Measurements from ENCODE around the gene MRGPRD. TPM values are rescaled to one million over a fixed set of nuclear protein-coding genes. Genes with fewer than 3 reads are reported as not detected.

Gene MRGPRD, protein sequence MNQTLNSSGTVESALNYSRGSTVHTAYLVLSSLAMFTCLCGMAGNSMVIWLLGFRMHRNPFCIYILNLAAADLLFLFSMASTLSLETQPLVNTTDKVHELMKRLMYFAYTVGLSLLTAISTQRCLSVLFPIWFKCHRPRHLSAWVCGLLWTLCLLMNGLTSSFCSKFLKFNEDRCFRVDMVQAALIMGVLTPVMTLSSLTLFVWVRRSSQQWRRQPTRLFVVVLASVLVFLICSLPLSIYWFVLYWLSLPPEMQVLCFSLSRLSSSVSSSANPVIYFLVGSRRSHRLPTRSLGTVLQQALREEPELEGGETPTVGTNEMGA
- total RNA-seq (2014; rRNA removed; shearing (Covaris generic)), result not detected in 2 replicates
- not detected in 2 replicates for polyA plus RNA-seq (2015; cell fraction: cytosol; rRNA removed)
- polyA plus RNA-seq (2015; cell fraction: nucleus; rRNA removed), result not detected in 2 replicates

DNA sequence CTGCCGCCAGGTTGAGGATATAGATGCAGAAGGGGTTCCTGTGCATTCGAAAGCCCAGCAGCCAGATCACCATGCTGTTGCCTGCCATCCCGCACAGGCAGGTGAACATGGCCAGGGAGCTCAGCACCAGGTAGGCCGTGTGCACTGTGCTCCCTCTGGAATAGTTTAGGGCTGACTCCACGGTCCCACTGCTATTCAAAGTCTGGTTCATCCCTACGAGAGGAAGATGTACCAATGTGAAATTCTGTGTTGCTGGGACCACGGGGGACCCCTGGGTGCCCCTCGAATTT, at the start of gene MRGPRD:
MRGPRD (minus strand) TSS at position 211 of the 290 bp plus-strand sequence; CDS start at position 211, 0 bp downstream.
- in situ Hi-C loops (cut with HindIII; ENCODE audit: low pct_unique_long_range_greater_than_20kb, low sequenced_read_pairs), result no loop called here
- DNase-seq (ENCODE audit: low read depth, low spot score), result no peak

DNA sequence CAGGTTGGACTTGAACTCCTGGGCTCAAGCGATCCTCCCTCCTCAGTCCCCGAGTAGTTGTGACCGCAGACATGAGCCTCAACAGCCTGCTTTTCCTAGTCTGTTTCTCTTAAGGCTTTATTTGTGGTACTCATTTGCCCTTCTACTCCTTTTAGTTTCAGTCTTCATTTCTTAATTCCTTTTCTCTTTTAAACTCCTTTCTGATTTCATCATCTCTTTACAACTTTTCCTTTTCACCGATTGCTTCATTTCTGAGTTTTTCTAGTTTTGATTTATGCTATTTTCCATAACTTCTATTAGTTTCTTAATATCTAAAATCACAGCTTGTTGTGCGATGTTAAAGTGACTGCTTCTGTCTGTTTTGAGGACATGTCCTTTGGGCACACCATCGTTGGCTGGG, 49.5 kb upstream of the MRGPRD start:
- DNase-seq (ENCODE audit: low read depth, low spot score), result no peak
- in situ Hi-C loops (cut with HindIII; ENCODE audit: low pct_unique_long_range_greater_than_20kb, low sequenced_read_pairs), result no loop called here

DNA sequence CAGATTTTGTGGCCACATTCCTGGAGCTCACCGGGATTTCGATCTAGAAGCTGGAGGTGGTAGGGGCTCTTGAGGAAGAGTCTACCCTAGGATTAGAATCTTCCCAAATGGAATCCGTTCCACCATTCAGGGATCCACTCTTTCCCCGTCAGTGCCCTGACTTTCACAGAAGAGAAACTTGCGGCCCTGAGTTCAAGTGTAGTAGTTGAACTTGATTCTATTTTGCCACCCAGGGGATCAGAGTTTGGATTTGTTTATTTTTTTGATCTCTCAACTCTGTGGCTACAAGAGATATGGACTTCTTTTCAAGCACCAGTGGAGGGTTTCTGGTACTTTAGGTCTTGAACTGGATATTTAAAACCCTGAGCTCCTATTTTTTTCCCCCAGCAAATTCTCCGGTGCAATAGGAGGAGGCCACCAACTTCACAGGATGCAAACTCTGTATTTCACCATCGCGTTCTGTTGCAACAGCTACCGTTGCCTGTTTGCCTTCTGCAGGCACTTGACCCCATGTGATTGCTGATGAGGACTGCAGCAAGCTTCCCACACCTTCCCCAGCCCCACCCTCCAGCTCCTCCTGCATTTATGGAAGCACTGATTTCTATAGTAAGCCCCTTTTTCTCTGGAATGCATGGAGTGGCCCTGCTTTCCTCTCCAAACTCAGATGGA, 47.1 kb upstream of the MRGPRD start:
- peak; percentile 52 for DNase-seq (ENCODE audit: low read depth, low spot score)
- in situ Hi-C loops (cut with HindIII; ENCODE audit: low pct_unique_long_range_greater_than_20kb, low sequenced_read_pairs), result no loop called here

DNA sequence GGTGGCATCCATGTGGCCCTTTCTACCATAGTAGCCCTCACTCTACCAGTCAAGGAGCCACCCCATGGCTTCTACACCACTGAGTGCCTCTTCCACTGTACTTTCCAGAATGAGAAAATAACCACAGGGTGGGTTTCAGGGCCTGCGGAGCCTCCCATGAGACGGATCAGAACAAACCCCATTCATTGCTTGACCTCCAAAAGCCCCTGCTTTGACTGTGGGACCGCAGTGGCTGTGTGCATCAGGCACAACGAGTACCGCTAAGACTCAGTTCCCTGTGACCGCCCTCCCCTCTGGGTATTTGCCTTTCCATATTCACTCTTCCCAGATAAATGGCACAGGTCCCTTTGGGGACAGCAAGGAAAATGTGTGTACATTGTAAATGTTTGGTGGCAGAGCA, 43.7 kb upstream of the MRGPRD start:
- in situ Hi-C loops (cut with HindIII; ENCODE audit: low pct_unique_long_range_greater_than_20kb, low sequenced_read_pairs), result no loop called here
- no peak for DNase-seq (ENCODE audit: low read depth, low spot score)

DNA sequence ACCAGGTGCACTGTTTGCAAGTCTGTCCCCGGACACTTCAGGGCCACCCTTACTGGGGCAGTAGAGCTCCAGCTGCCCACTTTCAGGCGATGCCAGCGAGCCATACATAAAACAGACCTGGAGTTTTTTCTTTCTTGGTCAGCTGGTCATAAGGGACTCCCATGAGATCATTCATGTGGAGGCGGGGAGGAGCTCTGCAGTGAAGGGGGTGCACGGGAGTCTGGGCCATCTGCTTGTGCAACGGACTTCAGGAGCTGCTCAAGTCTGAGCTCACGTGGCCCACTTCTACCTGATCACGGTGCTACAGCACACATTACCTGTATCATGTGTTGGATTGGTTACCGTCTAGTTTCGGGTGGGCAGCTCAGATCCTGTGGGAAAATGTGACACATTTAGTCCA, 41.5 kb upstream of the MRGPRD start:
- peak; percentile 40 for DNase-seq (ENCODE audit: low read depth, low spot score)
- in situ Hi-C loops (cut with HindIII; ENCODE audit: low pct_unique_long_range_greater_than_20kb, low sequenced_read_pairs), result no loop called here

DNA sequence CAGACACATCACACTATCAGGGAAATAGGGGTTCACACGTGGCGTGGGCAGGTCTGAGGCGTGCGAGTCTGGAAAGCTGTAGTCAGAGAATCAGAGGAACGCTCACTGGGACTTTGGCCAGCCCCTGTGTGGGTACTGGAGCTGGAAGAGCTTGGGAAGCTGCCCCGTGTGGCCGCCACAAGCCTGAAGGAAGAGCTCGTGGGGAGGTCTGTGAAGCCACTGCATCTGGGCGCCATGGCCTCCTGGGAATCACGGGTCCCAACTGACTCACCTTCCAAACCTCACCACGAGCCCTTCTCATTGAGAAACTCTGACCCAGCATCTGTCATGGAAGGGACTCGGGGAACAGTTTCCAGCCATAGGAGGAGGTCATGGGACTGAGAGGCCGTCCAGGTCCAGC, 38.1 kb upstream of the MRGPRD start:
- in situ Hi-C loops (cut with HindIII; ENCODE audit: low pct_unique_long_range_greater_than_20kb, low sequenced_read_pairs), result no loop called here
- no peak for DNase-seq (ENCODE audit: low read depth, low spot score)

DNA sequence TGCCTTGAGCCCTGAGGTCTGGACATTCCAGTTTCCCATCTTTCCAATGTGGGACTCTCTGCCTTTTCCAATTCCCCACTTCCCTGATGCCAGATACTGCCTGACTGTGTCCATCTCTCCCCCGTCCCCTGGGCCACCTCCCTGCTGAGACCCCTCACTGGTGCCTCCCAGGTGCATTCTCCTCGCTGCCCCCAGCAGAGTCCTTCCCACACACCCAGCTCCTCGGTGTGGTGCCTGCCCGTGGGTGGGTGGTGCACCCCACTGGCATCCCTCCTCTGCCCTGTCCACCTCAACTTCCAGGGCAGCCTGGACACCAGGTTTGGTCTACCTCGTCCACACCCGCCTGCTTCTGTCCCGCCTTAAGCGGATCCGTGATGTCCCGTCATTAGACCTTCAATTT, 37.2 kb upstream of the MRGPRD start:
- no peak for DNase-seq (ENCODE audit: low read depth, low spot score)
- in situ Hi-C loops (cut with HindIII; ENCODE audit: low pct_unique_long_range_greater_than_20kb, low sequenced_read_pairs), result no loop called here

DNA sequence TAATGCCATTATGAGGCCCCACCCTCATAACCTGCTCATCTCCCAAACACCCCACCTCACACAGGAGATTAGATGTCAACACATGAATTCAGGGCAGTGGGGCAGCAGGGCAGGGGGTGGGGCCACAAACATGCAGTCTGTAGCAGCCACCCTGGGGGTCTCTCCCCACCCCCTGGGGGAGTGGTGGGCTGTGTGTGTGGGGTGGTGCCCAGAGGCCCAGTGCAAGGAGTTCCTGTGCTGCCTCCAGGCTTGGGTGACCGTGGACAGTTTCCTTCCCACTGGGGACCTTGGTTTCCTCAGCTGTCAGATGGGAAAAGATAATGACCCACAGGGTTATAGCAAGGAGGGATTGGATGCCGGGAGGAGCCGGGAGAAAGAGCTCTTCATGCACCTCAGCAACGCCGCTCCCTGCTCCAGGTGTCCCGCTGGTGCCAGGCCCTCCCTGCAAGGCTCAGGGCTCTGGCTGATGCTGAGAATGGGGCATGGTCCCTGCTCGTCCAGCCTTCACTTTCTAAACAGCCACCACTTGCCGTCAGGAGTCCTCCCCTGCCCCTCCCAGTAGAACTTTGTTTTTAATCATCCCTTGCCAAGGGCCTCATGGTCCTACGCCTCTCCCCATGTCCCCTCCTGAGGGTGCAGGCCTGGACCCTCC, 34.2 kb upstream of the MRGPRD start:
- in situ Hi-C loops (cut with HindIII; ENCODE audit: low pct_unique_long_range_greater_than_20kb, low sequenced_read_pairs), result no loop called here
- no peak for DNase-seq (ENCODE audit: low read depth, low spot score)

DNA sequence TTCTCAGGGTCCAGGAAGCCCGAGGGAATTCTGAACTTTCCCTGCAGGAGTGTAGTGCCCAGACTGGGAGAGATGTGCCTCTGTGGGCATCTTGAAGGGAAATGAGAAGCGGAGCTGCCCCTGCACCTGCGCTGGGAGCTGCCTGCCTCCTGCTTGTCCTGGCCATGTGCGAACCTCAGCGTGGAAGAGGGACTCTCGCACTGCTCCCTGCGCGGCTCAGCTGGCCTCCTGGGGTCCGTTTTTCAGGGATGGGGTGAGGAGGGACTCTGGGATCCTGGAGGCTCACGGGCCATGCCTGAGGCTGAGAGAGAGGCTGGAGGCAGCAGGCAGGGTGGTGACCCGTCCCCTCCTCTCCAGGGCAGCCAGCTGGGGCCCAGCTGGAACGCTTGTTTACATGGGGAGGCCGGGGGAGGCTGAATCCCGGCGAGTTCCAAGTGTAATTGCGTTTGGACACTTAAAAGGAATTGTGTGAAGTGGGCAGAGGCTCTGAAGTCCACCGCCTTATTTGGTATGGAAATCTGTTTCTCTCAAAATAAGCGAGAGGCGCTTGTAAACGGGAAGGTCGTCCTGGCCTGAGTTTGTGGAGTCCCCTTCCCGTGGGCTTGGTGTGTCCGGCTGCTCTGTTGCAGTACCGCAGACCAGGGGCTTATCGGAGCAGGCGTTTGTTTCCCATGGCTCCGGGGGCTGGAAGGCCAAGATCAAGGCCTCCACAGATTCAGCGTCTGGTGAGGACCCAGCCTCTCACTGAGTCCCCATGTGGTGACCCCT, 33.5 kb upstream of the MRGPRD start:
- no peak for DNase-seq (ENCODE audit: low read depth, low spot score)
- in situ Hi-C loops (cut with HindIII; ENCODE audit: low pct_unique_long_range_greater_than_20kb, low sequenced_read_pairs), result no loop called here

DNA sequence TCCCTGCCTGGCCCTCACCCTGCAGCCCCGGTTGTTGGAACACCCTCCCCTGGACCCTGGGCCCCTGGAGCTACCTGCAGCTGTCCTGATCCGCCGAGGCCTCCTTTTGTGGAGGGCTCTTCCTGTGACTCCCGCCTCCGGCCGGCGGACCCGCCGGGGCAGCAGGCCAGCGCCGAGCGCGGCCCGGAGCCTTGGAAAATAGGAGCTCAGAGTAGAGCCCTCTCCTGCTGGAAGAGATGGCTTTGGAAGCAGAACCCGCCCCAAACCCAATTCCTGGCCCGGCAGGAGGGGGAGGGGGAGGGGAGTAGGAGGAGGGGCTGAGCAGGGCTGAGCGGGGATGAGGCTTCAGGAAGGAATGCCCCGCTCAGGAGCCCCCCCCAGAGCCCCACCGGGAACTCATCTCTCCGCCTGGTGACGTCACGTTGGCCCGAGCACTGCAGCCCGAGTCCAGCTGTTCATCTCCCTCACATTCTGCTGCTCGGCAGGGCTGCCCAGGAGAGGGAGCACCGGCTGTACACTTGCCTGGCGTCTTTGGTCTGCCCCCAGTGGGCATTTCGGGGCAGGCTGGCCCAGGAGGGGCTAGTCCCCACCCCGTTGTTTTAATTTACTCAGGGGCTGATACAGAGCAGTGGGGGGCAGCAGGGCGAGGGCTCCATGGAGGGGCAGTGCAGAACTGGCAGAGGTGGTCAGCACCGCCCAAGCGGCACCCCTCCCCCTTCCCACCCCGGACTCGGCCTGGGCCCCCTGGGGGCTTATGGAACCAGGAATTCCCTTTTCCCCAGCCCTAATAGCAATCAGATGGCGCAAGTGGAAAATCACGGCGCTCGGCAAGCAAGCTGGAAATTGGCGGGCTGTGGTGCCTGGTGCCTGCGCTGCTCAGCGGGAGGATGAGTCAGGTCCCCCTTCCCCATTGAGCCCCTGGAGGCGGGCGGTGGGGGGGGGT, 32.5 kb upstream of the MRGPRD start, which contains the start of gene MRGPRF:
MRGPRF (minus strand) TSS at position 238 of the 943 bp plus-strand sequence. CDS start 3,345 bp downstream, outside the sequence.
- DNase-seq (ENCODE audit: low read depth, low spot score), result peak; percentile 51
- in situ Hi-C loops (cut with HindIII; ENCODE audit: low pct_unique_long_range_greater_than_20kb, low sequenced_read_pairs), result no loop called here

DNA sequence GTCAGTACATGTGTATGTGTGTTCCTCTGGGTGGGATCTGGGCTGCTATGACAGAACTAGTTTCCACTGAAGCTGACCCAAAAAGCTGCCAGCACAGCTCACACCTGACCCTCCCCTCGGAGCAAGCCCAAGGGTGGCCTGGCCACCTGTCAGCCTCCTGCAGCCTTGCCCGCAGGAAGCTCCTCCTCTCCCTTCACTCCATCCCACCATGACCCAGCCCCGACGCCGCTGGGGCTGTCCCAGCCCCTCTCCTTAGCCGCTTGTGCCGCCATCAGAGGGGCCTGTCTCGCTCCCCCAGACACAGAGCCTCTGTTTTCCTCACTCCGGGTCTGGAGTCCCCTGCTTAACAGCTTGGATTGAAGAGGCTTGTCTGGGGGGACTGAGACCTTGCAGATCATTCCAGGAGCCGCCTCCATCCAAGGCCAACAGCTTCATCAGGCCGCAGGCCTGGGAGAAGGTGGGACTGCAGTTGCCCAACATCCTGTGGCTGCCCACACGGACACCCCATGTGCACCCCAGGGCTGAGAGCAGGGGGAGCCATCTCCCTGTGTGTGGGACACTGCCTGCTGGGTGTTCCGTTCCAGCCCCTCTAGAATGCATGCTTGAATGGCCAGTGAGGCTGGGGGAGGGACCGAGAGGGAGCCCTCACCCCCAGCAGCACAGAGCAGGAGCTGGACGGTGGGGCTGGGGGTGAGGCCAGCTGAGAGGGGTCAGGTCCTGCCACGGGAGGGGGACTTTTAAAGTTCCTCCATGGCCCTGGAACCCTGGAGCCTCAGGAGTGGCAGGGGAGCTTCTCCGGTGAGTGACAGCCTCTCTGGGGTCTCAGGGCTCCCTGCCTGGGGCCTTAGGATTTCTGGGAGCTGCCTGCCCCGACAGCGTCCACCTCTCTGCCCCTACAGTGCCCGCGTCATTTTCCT, 31.6 kb upstream of the MRGPRD start:
- in situ Hi-C loops (cut with HindIII; ENCODE audit: low pct_unique_long_range_greater_than_20kb, low sequenced_read_pairs), result no loop called here
- no peak for DNase-seq (ENCODE audit: low read depth, low spot score)

DNA sequence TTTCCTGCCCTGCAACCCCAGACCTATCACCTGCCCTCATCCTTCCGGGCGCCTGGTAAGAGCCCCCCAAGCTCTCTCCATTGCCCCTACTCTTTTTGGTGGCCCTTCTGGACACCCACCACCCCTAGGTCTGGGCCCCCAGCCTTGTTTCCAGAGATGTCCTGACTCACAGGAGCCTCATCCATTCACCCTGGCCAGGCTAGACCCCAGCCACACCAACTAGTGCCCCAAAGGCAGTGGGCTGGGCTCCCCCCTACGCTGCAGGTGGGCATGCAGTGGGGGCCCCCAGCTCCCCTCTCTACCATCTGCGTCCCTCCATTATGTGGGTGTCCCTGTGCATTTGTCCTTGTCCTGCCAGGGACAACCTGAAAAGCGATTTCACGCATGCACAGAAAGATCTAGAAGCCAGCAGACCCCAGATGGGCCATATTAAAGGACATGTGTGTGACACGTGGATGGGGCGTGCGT, 30.9 kb upstream of the MRGPRD start:
- in situ Hi-C loops (cut with HindIII; ENCODE audit: low pct_unique_long_range_greater_than_20kb, low sequenced_read_pairs), result no loop called here
- no peak for DNase-seq (ENCODE audit: low read depth, low spot score)

DNA sequence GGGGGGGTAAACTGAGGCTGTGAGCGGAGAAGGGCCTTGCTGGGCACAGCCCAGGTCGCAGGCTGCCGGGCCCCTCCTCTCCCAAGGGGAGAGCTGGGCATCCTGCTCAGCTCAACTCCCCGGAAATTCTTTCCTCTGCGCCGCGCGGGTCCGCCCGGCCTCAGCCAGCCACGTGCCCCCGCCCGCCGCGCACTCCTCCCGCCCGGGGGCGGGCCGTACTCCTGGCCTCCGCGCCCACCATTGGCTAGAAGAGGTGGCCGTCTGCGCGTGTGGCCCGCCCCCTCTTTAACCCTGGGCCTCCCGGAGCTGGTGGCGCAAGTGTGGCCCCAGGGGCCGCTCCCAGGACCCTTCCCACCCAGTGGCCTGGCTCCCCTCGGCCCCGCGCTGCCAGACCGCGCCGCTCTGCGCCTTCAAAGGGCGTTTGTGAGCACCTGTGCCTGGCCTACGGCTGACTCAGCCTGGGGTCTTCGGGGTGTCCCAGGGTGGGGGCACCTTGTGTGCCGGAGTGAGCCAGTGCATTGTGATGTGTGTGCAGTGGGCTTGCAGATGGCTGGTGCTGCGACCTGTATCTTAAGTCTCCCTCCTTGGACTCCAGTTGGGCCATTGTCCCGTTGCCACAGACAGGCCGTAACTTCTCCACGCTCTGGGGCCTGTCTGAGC, 30.3 kb upstream of the MRGPRD start:
- peak; percentile 91 for DNase-seq (ENCODE audit: low read depth, low spot score)

DNA sequence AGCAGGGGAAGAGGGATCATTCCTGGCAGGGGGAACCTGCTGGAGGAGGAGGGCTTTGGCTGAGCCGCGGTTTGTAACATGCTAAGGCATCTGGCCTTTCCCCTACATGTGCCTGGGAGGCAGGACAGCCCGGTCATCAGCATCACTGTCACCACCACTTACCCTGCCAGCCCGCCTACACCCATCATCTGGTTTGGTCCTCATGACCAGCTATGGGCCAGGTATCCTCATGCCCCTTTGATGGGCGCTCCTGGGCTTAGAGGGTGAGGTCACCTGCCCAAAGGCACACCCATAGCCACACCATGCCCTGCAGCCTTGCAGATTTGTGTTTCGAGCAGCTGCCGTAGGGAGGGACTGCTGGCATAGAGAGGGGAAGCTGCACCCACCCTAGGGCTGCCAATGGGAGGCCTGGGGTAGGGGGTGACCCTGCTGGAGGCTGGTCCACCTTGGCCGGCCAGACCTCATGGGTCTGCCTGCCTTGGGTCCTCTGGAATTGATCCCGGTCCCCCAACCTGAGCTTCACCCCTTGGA, 29.6 kb upstream of the MRGPRD start:
- DNase-seq (ENCODE audit: low read depth, low spot score), result no peak
- in situ Hi-C loops (cut with HindIII; ENCODE audit: low pct_unique_long_range_greater_than_20kb, low sequenced_read_pairs), result no loop called here

More for the DNA sequence above, 30.3 kb upstream of the MRGPRD start:
- in situ Hi-C loops (cut with HindIII; ENCODE audit: low pct_unique_long_range_greater_than_20kb, low sequenced_read_pairs), result no loop called here
